ENCODE results near the gene IRX4. TPM values are rescaled to one million over a fixed set of nuclear protein-coding genes. Genes with fewer than 3 reads are reported as not detected.

The IRX4 gene
- total RNA-seq, 3 donors from 2014 or later = not detected

GRCh38 chr5:1834022-1834551, 48.6 kb downstream of the IRX4 start:
- no peaks in the 10 kb centered on the region for H3K4me1 ChIP-seq (ENCODE audit: low read depth)
- intact Hi-C loops (cut with DNase I, micrococcal nuclease) = no loop called here

DNA sequence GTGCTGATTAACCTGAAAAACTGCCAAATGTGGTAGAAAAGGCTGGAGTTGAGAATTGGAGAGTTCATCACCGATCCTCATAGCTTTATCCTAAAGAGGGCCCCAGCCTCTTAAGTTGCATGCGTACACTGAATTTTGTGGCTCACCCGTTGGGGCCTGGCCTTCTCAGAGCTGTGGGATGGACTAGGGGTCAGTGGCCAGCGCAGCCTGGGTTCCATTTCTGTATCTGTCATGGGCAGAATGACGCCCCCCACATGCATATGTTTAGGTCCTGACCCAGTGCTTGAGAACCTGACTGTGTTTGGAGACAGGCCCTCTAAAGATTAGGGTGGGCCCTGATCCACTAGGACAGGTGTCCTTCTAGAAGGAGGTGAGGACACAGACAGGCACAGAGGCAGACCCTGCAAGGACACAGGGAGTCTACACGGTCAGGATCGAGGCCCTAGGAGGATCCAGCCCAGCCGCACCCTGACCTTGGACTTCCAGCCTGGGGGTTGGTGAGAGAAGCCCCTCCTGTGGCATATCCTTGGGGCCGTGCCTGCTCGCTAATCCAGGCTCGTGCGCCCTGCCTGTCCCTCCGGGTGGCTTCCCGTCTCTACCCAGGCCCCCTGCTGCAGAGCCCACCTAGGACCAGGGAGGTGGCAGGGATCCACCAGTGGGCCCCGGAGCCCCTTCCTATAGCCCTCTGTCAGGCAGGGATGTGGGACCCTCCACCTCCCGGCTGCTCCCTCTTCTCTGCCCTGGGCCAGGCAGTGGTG, 49.3 kb downstream of the IRX4 start:
- Histone ChIP-seq H3K9me3 (no peaks in the 10 kb centered on the region), H3K4me3 (no peak overlapping the region), H3K36me3 (ENCODE audit: low read depth) (no peaks in the 10 kb centered on the region), H3K4me1 (ENCODE audit: low read depth) (no peaks in the 10 kb centered on the region)
- intact Hi-C loops (cut with DNase I, micrococcal nuclease) = no loop called here
- DNase-seq = no peak
- TF ChIP-seq CTCF (IDR thresholded peaks at IDR 0.05) = no peak
- no peak for ATAC-seq

More at GRCh38 chr5:1834022-1834551, 48.6 kb downstream of the IRX4 start:
- TF ChIP-seq CTCF (IDR thresholded peaks at IDR 0.05) = no peak
- Histone ChIP-seq H3K36me3 (ENCODE audit: low read depth) (no peaks in the 10 kb centered on the region), H3K4me3 (no peak overlapping the region), H3K9me3 (no peaks in the 10 kb centered on the region)
- DNase-seq (no peak), ATAC-seq (no peak)

- intact Hi-C loops (cut with DNase I, micrococcal nuclease) = no loop called here
These were observed 50.0 kb downstream of the IRX4 start for GRCh38 chr5:1832511-1833250.

GRCh38 chr5:1831677-1832313, 50.9 kb downstream of the IRX4 start:
- H3K9me3 ChIP-seq = no peaks in the 10 kb centered on the region
- no peaks in the 10 kb centered on the region for H3K36me3 ChIP-seq (ENCODE audit: low read depth)
- no peaks in the 10 kb centered on the region for H3K4me1 ChIP-seq (ENCODE audit: low read depth)
- DNase-seq (no peak), ATAC-seq (no peak)
- H3K4me3 ChIP-seq = no peak overlapping the region
- intact Hi-C loops (cut with DNase I, micrococcal nuclease) = no loop called here
- TF ChIP-seq CTCF (IDR thresholded peaks at IDR 0.05) = no peak

More at GRCh38 chr5:1832511-1833250, 50.0 kb downstream of the IRX4 start:
- H3K9me3 ChIP-seq = no peaks in the 10 kb centered on the region
- H3K4me3 ChIP-seq = no peak overlapping the region
- H3K4me1 ChIP-seq (ENCODE audit: low read depth) = no peaks in the 10 kb centered on the region
- no peak for TF ChIP-seq CTCF (IDR thresholded peaks at IDR 0.05)
- DNase-seq = no peak
- no peak for ATAC-seq
- H3K36me3 ChIP-seq (ENCODE audit: low read depth) = no peaks in the 10 kb centered on the region

DNA sequence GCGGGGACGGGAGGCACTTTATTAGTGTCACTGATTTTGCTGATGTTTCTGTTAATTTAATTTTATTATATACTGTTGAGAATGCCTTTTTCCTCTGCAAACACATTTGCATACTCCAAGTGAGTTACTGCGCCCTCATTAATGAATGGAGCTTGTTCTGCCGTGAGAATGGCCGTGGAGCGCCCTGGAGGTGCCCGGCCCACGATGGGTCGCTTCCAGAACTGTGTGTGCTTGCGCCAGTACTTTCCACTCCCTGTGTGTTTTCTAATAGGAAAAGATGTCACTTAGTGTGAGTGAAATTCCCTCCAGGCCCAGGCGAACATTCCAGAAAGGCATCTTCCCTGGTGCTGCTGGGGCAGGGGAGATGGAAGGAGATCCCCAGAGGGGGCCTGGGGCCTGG, 51.5 kb downstream of the IRX4 start:
- H3K36me3 ChIP-seq (ENCODE audit: low read depth) = no peaks in the 10 kb centered on the region
- H3K9me3 ChIP-seq = no peaks in the 10 kb centered on the region
- H3K4me3 ChIP-seq = no peak overlapping the region
- intact Hi-C loops (cut with DNase I, micrococcal nuclease) = no loop called here
- no peaks in the 10 kb centered on the region for H3K4me1 ChIP-seq (ENCODE audit: low read depth)
- TF ChIP-seq CTCF (IDR thresholded peaks at IDR 0.05) = no peak
- DNase-seq (no peak), ATAC-seq (no peak)

All from mucosa of descending colon (tissue), 3 donors.